ENCODE data around the gene ATP6V0A4.
"Not testable (repeated sequence)": the region's sequence is repeated elsewhere in the genome, so short reads cannot be mapped to it uniquely, and the experiment has no call there.

Gene ATP6V0A4

DNA sequence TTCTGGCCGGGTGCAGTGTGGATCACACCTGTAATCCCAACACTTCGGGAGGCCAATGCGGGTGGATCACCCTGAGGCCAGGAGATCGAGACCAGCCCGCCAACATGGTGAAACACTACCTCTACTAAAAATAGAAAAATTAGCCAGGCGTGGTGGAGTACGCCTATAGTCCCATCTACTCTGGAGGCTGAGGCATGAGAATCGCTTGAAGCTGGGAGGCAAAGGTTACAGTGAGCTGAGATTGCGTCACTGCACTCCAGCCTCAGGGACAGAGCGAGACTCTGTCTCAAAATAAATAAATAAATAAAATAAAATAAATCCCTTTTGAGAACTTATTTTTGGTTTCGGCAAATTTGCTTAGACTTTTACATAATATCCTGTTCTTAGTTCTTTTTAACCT lies 31.3 kb upstream of the ATP6V0A4 start:
- H3K4me1 ChIP-seq, result peaks cover 13% of the 10 kb centered on the region
- TF ChIP-seq Cebpa-rat (IDR thresholded peaks at IDR 0.05), result no peak
- no peak overlapping the region for H3K9ac ChIP-seq
- 0 out of 2 replicates have a peak, but pooled peaks cover under 1% of the 10 kb centered on the region for H3K36me3 ChIP-seq
- H3K27ac ChIP-seq, result no peak overlapping the region
- peaks cover 17% of the 10 kb centered on the region for H3K9me3 ChIP-seq
- H3K4me2 ChIP-seq, result no peak overlapping the region
- no peaks in the 10 kb centered on the region for H4K20me1 ChIP-seq
- no peaks in the 10 kb centered on the region for H3K27me3 ChIP-seq
- H3K4me3 ChIP-seq, result no peak overlapping the region

DNA sequence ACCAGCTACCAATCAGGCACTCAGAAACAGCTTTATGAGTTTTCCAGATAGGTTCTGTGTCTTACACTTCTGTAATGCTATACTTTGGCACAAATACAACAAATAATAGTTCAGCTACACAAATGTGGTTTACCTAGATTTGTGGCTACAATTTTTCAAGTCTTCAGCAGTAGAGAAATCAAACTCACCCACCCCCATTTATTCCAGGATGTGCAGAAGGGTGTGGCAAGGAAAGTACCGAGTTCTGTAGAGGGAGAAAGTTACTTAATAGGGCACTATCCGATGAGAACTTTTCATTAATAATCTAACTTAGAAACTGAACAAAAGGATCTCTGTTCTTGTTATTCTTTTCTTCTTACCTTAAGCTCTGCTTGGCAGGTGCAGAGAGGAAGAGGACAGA lies 30.3 kb upstream of the ATP6V0A4 start:
- Histone ChIP-seq H3K4me2 (no peak overlapping the region), H3K27me3 (no peaks in the 10 kb centered on the region), H3K4me3 (no peak overlapping the region), H4K20me1 (no peaks in the 10 kb centered on the region), H3K9me3 (peaks cover 17% of the 10 kb centered on the region), H3K4me1 (peaks cover 2% of the 10 kb centered on the region; the same call in 1 of the 2 replicates), H3K36me3 (no peaks in the 10 kb centered on the region), H3K27ac (no peak overlapping the region), H3K9ac (no peak overlapping the region)
- no peak for TF ChIP-seq Cebpa-rat (IDR thresholded peaks at IDR 0.05)

DNA sequence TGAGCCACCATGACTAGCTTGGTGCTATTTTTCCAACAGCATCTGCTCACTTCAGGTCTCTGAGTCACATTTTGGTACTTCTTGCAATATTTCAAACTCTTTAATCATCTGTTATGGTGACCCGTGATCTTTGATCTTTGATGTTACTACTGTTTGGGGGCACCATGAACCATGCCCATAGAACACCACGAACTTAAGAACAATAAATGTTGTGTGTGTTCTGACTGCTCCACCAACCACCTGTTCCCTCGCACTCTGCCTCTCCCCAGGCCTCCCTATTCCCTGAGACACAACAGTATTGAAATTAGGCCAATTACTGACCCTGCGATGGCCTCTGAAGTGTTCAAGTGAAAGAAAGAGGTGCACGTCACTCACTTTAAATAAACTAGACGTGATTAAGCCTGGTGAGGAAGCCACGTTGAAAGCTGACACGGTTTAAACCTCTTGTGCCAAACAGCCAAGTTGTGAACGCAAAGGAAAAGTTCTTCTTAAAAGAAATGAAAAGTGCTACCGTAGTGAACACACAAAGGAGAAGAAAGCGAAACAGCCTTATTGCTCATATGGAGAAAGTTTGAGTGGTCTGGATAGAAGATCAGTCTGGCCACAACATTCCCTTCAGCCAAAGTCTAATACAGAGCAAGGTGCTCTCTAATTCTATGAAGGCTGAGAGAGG lies 27.2 kb upstream of the ATP6V0A4 start:
- peaks cover 17% of the 10 kb centered on the region for H3K9me3 ChIP-seq
- no peak overlapping the region for H3K4me2 ChIP-seq
- H3K9ac ChIP-seq, result no peak overlapping the region
- no peak overlapping the region for H3K4me3 ChIP-seq
- H3K4me1 ChIP-seq, result no peaks in the 10 kb centered on the region
- H3K27ac ChIP-seq, result no peak overlapping the region
- no peaks in the 10 kb centered on the region for H3K36me3 ChIP-seq
- no peaks in the 10 kb centered on the region for H3K27me3 ChIP-seq
- no peak for TF ChIP-seq Cebpa-rat (IDR thresholded peaks at IDR 0.05)
- no peaks in the 10 kb centered on the region for H4K20me1 ChIP-seq

DNA sequence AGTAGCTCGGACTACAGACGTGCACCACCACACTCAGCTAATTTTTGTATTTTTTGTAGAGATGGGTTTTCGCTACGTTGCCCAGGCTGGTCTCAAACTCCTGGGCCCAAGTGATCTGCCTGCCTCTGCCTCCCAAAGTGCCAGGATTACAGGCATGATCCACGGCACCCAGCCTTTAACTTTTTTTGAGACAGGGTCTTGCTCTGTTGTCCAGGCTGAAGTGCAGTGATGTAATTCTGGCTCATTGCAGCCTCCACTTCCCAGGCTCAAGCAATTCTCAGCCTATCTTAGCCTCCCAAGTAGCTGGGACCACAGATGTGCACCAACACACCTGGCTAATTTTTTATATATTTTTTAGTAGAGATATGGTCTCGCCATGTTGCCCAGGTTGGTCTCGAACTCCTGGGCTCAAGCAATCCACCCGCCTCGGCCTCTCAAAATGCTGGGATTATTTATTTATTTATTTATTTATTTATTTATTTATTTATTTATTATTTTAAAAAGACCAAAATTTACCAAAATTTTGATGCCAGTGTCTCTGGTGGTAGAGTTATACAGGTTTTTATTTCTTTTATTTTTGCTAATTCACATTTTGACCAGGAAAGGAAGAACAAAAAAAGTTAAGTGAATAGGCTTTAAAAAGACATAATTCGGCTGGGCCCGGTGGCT lies 25.0 kb upstream of the ATP6V0A4 start:
- H3K4me1 ChIP-seq, result no peaks in the 10 kb centered on the region
- H3K27me3 ChIP-seq, result no peaks in the 10 kb centered on the region
- H3K9me3 ChIP-seq, result peaks cover 17% of the 10 kb centered on the region
- no peaks in the 10 kb centered on the region for H3K36me3 ChIP-seq
- no peak overlapping the region for H3K4me3 ChIP-seq
- TF ChIP-seq Cebpa-rat (IDR thresholded peaks at IDR 0.05), result no peak
- no peaks in the 10 kb centered on the region for H4K20me1 ChIP-seq
- H3K27ac ChIP-seq, result no peak overlapping the region
- no peak overlapping the region for H3K4me2 ChIP-seq
- no peak overlapping the region for H3K9ac ChIP-seq

DNA sequence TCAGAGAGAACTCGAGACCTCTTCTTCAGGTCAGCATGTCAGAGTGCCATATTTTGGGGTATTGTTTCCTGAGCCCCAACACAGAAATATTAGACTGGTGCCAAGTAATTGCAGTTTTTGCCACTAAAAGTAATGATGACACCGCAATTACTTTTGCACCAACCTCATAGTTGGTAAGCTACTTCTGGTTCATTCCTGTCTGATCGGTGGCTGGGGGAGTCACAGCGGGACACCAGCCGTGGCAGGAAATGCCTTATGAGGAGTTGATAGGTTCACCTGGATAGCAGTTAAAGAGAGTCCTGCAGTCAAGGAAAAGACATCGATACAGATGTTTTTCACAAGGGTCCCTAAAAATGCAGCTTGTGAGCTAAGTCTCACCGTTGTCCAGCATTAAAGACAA lies 23.9 kb upstream of the ATP6V0A4 start:
- Histone ChIP-seq H3K9ac (no peak overlapping the region), H3K4me1 (no peaks in the 10 kb centered on the region), H3K36me3 (no peaks in the 10 kb centered on the region), H3K4me2 (no peak overlapping the region), H4K20me1 (no peaks in the 10 kb centered on the region), H3K9me3 (peaks cover 14% of the 10 kb centered on the region), H3K4me3 (no peak overlapping the region), H3K27ac (no peak overlapping the region), H3K27me3 (no peaks in the 10 kb centered on the region)
- no peak for TF ChIP-seq Cebpa-rat (IDR thresholded peaks at IDR 0.05)

DNA sequence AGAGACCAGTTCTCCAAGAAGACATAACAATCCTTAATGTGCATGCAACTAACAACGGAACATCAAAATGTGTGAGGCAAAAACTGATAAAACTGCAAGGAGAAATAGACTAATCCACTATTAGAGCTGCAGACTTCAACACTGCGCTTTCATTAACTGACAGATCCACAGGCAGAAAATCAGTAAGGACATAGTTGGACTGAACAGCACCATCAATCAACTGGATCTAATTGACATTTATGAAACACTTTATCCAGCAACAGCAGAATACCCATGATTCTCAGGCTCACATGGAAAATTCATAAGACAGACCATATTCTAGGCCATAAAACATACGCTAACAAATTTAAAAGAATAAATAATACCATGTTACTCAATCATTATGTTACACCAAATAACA lies 21.6 kb upstream of the ATP6V0A4 start:
- Histone ChIP-seq H3K9ac (no peak overlapping the region), H3K36me3 (no peaks in the 10 kb centered on the region), H3K4me1 (no peaks in the 10 kb centered on the region), H3K27me3 (no peaks in the 10 kb centered on the region), H3K4me2 (no peak overlapping the region), H3K4me3 (no peak overlapping the region), H3K9me3 (no peaks in the 10 kb centered on the region), H4K20me1 (no peaks in the 10 kb centered on the region), H3K27ac (no peak overlapping the region)
- no peak for TF ChIP-seq Cebpa-rat (IDR thresholded peaks at IDR 0.05)

DNA sequence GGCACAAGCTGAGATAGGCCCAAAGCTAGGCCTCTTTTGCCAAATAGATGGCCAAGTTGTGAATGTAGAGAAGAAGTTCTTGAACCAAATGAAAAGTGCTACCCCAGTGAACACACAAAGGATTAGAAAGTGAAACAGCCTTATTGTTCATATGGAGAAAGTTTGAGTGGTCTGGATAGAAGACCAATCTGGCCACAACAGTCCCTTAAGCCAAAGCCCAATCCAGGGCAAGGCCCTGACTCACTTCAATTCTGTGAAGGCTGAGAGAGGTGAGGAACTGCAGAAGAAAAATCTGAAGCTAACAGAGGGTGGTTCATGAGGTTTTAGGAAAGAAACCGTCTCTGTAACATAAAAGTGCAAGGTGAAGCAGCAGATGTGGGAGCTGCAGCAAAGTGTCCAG lies 18.7 kb upstream of the ATP6V0A4 start:
- Histone ChIP-seq H3K27me3 (no peaks in the 10 kb centered on the region), H3K36me3 (no peaks in the 10 kb centered on the region), H3K27ac (no peak overlapping the region), H3K9me3 (no peaks in the 10 kb centered on the region), H4K20me1 (no peaks in the 10 kb centered on the region), H3K9ac (no peak overlapping the region), H3K4me3 (no peak overlapping the region), H3K4me2 (no peak overlapping the region), H3K4me1 (no peaks in the 10 kb centered on the region)
- TF ChIP-seq Cebpa-rat (IDR thresholded peaks at IDR 0.05), result no peak

DNA sequence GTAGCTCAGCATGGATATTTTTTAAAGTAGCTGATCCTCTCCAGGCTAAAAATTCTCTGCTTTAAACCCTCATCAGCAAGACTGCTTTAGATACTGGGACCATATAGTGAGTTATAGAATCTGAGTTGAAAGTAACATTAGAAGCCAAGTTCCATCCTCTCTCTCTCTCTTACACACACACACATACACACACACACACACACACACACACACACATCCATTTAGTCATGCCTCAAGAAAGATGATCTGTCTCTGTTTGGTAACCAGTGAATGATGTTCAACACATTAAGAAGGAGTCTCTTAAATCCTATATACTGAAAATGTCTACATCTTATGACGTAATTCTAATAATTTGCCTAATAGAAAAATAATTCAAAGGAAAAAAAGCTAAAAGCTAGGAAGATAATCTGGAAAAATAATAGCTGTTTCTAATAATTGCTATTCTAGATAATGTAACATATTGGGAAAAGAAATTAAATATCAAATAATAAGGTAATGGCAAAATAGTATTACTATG lies 16.9 kb upstream of the ATP6V0A4 start:
- Histone ChIP-seq H3K4me3 (no peak overlapping the region), H3K4me2 (no peak overlapping the region), H4K20me1 (no peaks in the 10 kb centered on the region), H3K27ac (no peak overlapping the region), H3K9me3 (no peaks in the 10 kb centered on the region), H3K27me3 (no peaks in the 10 kb centered on the region), H3K9ac (no peak overlapping the region), H3K36me3 (no peaks in the 10 kb centered on the region), H3K4me1 (no peaks in the 10 kb centered on the region)
- no peak for TF ChIP-seq Cebpa-rat (IDR thresholded peaks at IDR 0.05)

DNA sequence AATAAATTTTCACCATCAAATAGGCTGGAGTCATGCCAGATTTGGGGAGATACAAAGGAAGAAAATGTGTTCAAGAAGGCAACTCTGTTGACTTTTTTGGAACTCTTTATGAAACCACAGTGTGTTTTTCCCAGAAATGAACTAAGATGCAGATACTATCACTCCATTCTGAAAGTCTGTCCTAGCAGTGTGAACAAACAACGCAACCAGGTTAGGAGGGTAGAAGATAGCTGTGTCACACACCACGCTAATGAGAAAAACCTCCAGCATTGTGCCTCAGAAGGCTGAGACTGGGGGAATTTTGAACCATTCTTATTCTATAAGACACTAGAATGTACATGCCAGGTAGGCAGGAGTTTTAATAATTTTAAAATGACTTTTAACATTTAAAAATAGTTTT lies 15.9 kb upstream of the ATP6V0A4 start:
- Histone ChIP-seq H3K4me3 (no peak overlapping the region), H3K27me3 (no peaks in the 10 kb centered on the region), H3K36me3 (no peaks in the 10 kb centered on the region), H3K9me3 (no peaks in the 10 kb centered on the region), H3K4me2 (no peak overlapping the region), H3K27ac (no peak overlapping the region), H4K20me1 (no peaks in the 10 kb centered on the region), H3K9ac (no peak overlapping the region), H3K4me1 (no peaks in the 10 kb centered on the region)
- TF ChIP-seq Cebpa-rat (IDR thresholded peaks at IDR 0.05), result no peak

DNA sequence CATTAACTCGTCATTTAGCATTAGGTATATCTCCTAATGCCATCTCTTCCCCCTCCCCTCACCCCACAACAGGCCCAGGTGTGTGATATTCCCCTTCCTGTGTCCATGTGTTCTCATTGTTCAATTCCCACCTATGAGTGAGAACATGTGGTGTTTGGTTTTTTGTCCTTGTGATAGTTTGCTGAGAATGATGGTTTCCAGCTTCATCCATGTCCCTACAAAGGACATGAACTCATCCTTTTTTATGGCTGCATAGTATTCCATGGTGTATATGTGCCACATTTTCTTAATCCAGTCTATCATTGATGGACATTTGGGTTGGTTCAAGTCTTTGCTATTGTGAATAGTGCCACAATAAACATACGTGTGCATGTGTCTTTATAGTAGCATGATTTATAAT lies 13.3 kb upstream of the ATP6V0A4 start:
- not testable (repeated sequence) for H3K4me2 ChIP-seq, H3K27ac ChIP-seq, H4K20me1 ChIP-seq, H3K4me3 ChIP-seq, H3K36me3 ChIP-seq, H3K9me3 ChIP-seq, H3K4me1 ChIP-seq, H3K27me3 ChIP-seq, H3K9ac ChIP-seq

Measured in BLaER1 (cell line).